Peyer's patch (tissue), 4 donors: ENCODE measurements around the gene TOPBP1. TPM values are rescaled to one million over a fixed set of nuclear protein-coding genes. Genes with fewer than 3 reads are reported as not detected.

ENCODE experiments used
- DNase-seq, 3 donors: peaks; one replicate each; pipeline ENCODE4 v3.0.0-alpha.2; 2017 to 2019
- H3K27ac ChIP-seq, 4 donors: fragments of 200-600 bp; sonication (generic); one replicate each; pipeline ENCODE4 v1.5.1; 2016 to 2019
- H3K27me3 ChIP-seq, 2 donors: fragments of 200-600 bp; sonication (generic); one replicate each; pipeline ENCODE4 v1.5.1; 2019
- H3K36me3 ChIP-seq, 3 donors: fragments of 200-600 bp; sonication (generic); one replicate each; pipeline ENCODE4 v1.5.1; 2016 to 2019
- H3K4me1 ChIP-seq, 4 donors: fragments of 200-600 bp; sonication (generic); one replicate each; pipeline ENCODE4 v1.5.1; 2016 to 2019
- H3K4me3 ChIP-seq, 4 donors: fragments of 200-600 bp; sonication (generic); 1 replicate in 3 of 4; 2 replicates in 1 of 4; pipeline ENCODE4 v1.5.1; 2016 to 2019; ENCODE audit warnings: mild to moderate bottlenecking in 1 of 4
- H3K9me3 ChIP-seq, 4 donors: fragments of 200-600 bp; sonication (generic); one replicate each; pipeline ENCODE4 v1.5.1; 2016 to 2019; ENCODE audit warnings: mild to moderate bottlenecking in 1 of 4
- POLR2A ChIP-seq, 2 donors: fragments of 450-650 bp; IDR thresholded peaks; one replicate each; pipeline ENCODE4 v1.5.1; 2017; ENCODE audit warnings: antibody characterized with exemption in 2 of 2, mild to moderate bottlenecking in 2 of 2, moderate library complexity in 2 of 2
- total RNA-seq, 4 donors: library from RNA; depleted of rRNA; stranded (reverse); fragments of >200 nt; gene quantifications; one replicate each; pipeline ENCODE4 v1.1.0, GENCODE V29; 2016
- TF ChIP-seq, protein P1 (sequence below), 6 experiments: fragments of 450-650 bp in 4 of 6; fragments of 200-600 bp in 2 of 6; sonication (generic) in 1 of 6; IDR thresholded peaks; one replicate each; pipeline ENCODE4 v1.5.1; 2017 to 2019; ENCODE audit warnings: antibody characterized with exemption in 6 of 6, mild to moderate bottlenecking in 3 of 6, moderate library complexity in 1 of 6

TOPBP1 gene
- total RNA-seq, 4 donors from 2014 or later, result 22.6 to 57.8 (median 40.7) TPM

DNA sequence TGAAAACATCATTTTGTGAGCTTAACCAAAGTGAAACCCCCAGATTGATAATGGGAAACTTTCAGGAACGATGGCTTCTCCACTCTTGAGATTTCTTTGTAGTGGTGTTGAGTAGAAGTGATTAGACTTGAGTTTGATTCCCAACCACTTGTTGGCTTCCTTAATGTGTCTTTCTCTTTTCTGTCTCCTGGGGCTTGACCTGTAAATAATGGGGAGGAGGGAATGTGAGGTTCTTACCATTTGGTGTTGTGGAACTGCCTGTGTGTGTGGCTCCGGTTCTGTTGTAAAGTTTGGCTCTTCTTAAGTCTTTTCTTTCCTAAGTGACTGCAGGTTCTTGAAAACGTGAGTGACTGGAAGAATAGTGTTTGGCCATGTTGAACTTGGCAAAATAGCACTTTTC lies 85.6 kb downstream of the TOPBP1 start:
- H3K36me3 ChIP-seq, result peaks cover 0 to 49% (median 0%) of the 10 kb centered on the region in 3 donors
- peak overlapping the region in 3 of 4 donors; percentile 67 to 94 (median 74) for H3K4me3 ChIP-seq
- H3K27me3 ChIP-seq, result no peaks in the 10 kb centered on the region
- no peak for DNase-seq
- no peaks in the 10 kb centered on the region for H3K9me3 ChIP-seq
- peak overlapping the region in 1 of 4 donors; percentile 39 for H3K27ac ChIP-seq
- TF ChIP-seq POLR2A (IDR thresholded peaks at IDR 0.05), result no peak
- TF ChIP-seq, protein P1, sequence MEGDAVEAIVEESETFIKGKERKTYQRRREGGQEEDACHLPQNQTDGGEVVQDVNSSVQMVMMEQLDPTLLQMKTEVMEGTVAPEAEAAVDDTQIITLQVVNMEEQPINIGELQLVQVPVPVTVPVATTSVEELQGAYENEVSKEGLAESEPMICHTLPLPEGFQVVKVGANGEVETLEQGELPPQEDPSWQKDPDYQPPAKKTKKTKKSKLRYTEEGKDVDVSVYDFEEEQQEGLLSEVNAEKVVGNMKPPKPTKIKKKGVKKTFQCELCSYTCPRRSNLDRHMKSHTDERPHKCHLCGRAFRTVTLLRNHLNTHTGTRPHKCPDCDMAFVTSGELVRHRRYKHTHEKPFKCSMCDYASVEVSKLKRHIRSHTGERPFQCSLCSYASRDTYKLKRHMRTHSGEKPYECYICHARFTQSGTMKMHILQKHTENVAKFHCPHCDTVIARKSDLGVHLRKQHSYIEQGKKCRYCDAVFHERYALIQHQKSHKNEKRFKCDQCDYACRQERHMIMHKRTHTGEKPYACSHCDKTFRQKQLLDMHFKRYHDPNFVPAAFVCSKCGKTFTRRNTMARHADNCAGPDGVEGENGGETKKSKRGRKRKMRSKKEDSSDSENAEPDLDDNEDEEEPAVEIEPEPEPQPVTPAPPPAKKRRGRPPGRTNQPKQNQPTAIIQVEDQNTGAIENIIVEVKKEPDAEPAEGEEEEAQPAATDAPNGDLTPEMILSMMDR (IDR thresholded peaks at IDR 0.05), result no peak
- peaks cover 0 to 47% (median 12%) of the 10 kb centered on the region in 4 donors for H3K4me1 ChIP-seq

DNA sequence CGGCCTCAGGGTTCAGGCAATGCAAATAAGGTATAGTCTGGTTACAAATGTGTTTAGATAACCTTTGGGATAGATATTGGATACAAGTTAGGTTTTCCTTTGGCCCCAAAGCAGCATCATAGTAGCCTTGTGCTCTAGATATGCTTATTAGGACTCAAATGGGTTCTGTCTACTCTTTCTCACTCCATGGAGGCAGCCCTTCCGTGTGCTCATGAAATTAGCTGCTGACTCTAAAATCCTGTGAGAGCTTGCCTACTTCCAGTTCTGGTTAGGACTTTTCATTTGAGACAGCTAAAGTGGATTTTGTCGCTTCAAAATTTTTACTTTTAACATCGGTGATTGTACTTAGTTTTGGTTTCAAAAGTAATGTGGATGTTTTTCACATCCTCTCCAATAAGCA lies 86.7 kb downstream of the TOPBP1 start:
- peak overlapping the region; percentile 67 to 94 (median 76) for H3K4me3 ChIP-seq
- DNase-seq, result no peak
- H3K27me3 ChIP-seq, result no peaks in the 10 kb centered on the region
- H3K4me1 ChIP-seq, result peaks cover 0 to 47% (median 10%) of the 10 kb centered on the region in 4 donors
- no peaks in the 10 kb centered on the region for H3K9me3 ChIP-seq
- peak overlapping the region; percentile 93 to 100 (median 94) for H3K27ac ChIP-seq
- TF ChIP-seq POLR2A (IDR thresholded peaks at IDR 0.05), result no peak
- TF ChIP-seq, protein P1 (IDR thresholded peaks at IDR 0.05), result no peak
- H3K36me3 ChIP-seq, result peaks cover 0 to 39% (median 0%) of the 10 kb centered on the region in 3 donors

DNA sequence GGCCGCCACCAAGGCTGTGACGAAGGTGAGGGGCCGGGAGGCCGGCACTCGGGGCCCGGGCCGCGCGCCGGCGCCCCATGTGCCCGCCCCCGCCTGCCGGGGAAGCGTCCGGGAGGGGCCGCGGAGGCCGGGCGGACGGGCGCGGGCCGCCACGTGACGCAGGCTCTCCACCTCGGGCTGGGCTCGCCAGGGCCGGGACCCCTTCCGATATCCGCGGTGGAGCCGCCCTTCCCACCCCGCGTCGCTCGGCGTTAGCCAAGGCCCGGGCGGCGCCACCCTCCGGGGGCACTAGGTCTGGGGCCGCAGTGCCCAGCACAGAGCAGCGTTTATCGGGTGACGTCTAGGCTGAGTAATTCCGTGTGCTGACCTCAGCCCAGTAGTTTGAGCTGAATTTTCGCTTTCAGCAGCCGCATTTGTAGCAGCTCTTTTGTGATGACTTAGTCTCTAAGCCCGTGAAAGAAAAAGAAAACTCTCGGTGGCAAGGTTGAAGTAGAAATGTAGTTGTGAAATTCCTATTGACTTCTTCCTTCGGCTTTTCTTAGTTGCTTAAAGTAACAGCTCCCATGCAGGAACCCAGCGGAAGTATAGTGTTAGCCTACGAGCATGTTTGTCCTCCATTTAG lies 87.4 kb downstream of the TOPBP1 start:
- Histone ChIP-seq H3K4me1 (peaks cover 0 to 49% (median 10%) of the 10 kb centered on the region in 4 donors), H3K36me3 (peaks cover 0 to 31% (median 0%) of the 10 kb centered on the region in 3 donors), H3K9me3 (no peaks in the 10 kb centered on the region), H3K4me3 (peak overlapping the region; percentile 67 to 94 (median 76)), H3K27me3 (no peaks in the 10 kb centered on the region), H3K27ac (peak overlapping the region; percentile 93 to 100 (median 94))
- peak; percentile 55 to 68 for TF ChIP-seq POLR2A (IDR thresholded peaks at IDR 0.05)
- TF ChIP-seq, protein P1 (IDR thresholded peaks at IDR 0.05), result peak in 2 of 6 experiments; percentile 3 to 16
- peak; percentile 55 to 85 (median 85) for DNase-seq

DNA sequence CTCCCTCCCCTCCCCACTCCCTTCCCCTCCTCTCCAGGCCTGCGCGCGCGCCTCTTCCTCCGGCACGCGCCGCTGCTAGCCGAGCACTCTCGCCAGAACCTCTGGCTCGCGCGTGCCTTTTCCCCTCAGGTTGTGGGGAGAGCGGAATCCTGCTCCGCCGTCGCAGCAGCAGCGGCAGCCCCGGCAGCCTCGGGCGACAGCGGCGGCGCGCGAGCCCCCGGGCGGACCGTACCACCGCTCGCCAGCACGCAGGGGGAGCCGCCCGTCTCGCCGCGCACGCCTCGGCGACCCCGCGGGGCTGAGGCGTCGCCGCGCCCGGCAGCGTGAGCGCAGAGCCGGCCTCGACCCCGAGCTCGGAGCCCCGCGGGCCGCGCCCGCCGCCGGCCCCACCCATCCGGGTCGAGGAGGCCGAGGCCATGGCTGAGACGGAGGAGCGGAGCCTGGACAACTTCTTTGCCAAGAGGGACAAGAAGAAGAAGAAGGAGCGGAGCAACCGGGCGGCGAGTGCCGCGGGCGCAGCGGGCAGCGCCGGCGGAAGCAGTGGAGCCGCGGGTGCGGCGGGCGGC lies 88.0 kb downstream of the TOPBP1 start, which contains the start of gene CDV3:
Gene CDV3 (plus strand): TSS at position 58 of the 566 bp plus-strand sequence. CDS start 359 bp downstream, at position 417.
- TF ChIP-seq, protein P1 (IDR thresholded peaks at IDR 0.05), result no peak
- peak; percentile 75 to 93 for TF ChIP-seq POLR2A (IDR thresholded peaks at IDR 0.05)
- peaks cover 0 to 26% (median 0%) of the 10 kb centered on the region in 3 donors for H3K36me3 ChIP-seq
- peaks cover 0 to 42% (median 9%) of the 10 kb centered on the region in 4 donors for H3K4me1 ChIP-seq
- H3K27me3 ChIP-seq, result no peaks in the 10 kb centered on the region
- no peak for DNase-seq
- H3K4me3 ChIP-seq, result peak within 1 kb of the TSS; percentile 67 to 94 (median 76)
- H3K9me3 ChIP-seq, result no peaks in the 10 kb centered on the region
- peak within 1 kb of the TSS; percentile 93 to 100 (median 94) for H3K27ac ChIP-seq

DNA sequence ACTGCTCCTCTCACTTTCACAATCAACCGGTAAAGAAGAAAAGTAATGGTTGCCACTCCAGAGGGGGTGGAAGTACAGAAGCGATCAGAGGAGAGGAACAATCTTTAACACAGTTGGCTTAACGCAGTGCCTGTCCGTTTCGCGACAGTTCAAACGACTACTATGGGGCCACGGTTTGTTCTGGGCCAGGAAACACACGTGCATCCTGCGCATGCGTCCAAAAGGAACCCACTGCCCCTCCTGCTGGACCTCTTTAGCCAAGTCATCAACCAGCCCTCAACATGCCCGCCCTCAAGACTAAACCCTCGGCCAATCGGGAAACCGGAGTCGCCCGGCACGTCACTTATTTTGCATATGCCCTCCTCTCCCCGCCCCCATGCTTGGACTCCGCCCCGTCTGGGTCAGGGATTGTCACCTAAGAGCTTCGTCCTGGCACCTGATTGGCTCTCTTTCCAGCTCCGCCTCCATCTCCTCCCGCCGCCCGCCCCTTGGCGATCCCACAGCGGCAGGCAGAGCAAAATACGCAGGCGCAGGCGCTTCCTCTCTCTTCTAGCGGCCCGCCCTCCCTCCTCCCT lies 88.6 kb downstream of the TOPBP1 start:
- Histone ChIP-seq H3K36me3 (peaks cover 0 to 22% (median 0%) of the 10 kb centered on the region in 3 donors), H3K27me3 (no peaks in the 10 kb centered on the region), H3K4me1 (peaks cover 0 to 36% (median 7%) of the 10 kb centered on the region in 4 donors), H3K4me3 (peak overlapping the region; percentile 67 to 94 (median 76)), H3K9me3 (no peaks in the 10 kb centered on the region), H3K27ac (peak overlapping the region; percentile 93 to 100 (median 94))
- TF ChIP-seq, protein P1 (IDR thresholded peaks at IDR 0.05), result peak in 5 of 6 experiments; percentile 10 to 45 (median 21)
- TF ChIP-seq POLR2A (IDR thresholded peaks at IDR 0.05), result peak; percentile 4 to 60
- DNase-seq, result peak; percentile 100
